Neural crest cell (in vitro differentiated cells): Measurements from ENCODE around the gene CHN2. TPM values are rescaled to one million over a fixed set of nuclear protein-coding genes. Genes with fewer than 3 reads are reported as not detected.

Experiments
- DNase-seq: peaks from one replicate; pipeline ENCODE4 v3.0.0; 2021; ENCODE audit warnings: low read depth, mixed read lengths, low spot score
- H3K27ac Mint-ChIP-seq: one replicate; pipeline ENCODE4 v1.8.0; 2021; ENCODE audit warnings: mild to moderate bottlenecking, mixed read lengths; ENCODE audit not compliant: unreplicated experiment
- H3K27me3 Mint-ChIP-seq: 2 replicates; pipeline ENCODE4 v1.8.0; 2021; ENCODE audit warnings: low read depth, mild to moderate bottlenecking, mixed read lengths
- H3K36me3 Mint-ChIP-seq: 2 replicates; pipeline ENCODE4 v1.8.0; 2021; ENCODE audit warnings: low read depth, mild to moderate bottlenecking, mixed read lengths
- H3K4me1 Mint-ChIP-seq: 2 replicates; pipeline ENCODE4 v1.8.0; 2021; ENCODE audit warnings: mixed read lengths
- H3K4me3 Mint-ChIP-seq: one replicate; pipeline ENCODE4 v1.8.0; 2021; ENCODE audit warnings: mild to moderate bottlenecking, mixed read lengths
- H3K9me3 Mint-ChIP-seq: 2 replicates; pipeline ENCODE4 v1.8.0; 2021; ENCODE audit warnings: mixed read lengths
- CTCF ChIP-seq: fragments of 200-600 bp; sonication (generic); conservative IDR thresholded peaks from 2 replicates; pipeline ENCODE4 v1.5.0; 2021; ENCODE audit warnings: antibody characterized with exemption, mild to moderate bottlenecking
- total RNA-seq: library from RNA; stranded (reverse); gene quantifications from 2 replicates; pipeline ENCODE4 v1.2.1, GENCODE V29; 2021

CHN2 gene
- total RNA-seq, 1 donor from 2014 or later: 15.4 TPM

- no peak overlapping the region for H3K27ac Mint-ChIP-seq
- TF ChIP-seq CTCF: no peak
- peaks cover 17% of the 10 kb centered on the region for H3K4me1 Mint-ChIP-seq
- no peaks in the 10 kb centered on the region for H3K27me3 Mint-ChIP-seq
- no peak for DNase-seq
- no peak overlapping the region for H3K4me3 Mint-ChIP-seq
- peaks cover 2% of the 10 kb centered on the region for H3K9me3 Mint-ChIP-seq
- H3K36me3 Mint-ChIP-seq: no peaks in the 10 kb centered on the region
Measured at GRCh38 chr7:29242265-29242664, 47.7 kb downstream of the CHN2 start.

GRCh38 chr7:29243910-29244655 is 49.5 kb downstream of the CHN2 start:
- no peak overlapping the region for H3K27ac Mint-ChIP-seq
- H3K4me1 Mint-ChIP-seq: peaks cover 19% of the 10 kb centered on the region
- H3K9me3 Mint-ChIP-seq: peaks cover 2% of the 10 kb centered on the region
- no peak for DNase-seq
- H3K4me3 Mint-ChIP-seq: no peak overlapping the region
- no peaks in the 10 kb centered on the region for H3K27me3 Mint-ChIP-seq
- no peaks in the 10 kb centered on the region for H3K36me3 Mint-ChIP-seq
- TF ChIP-seq CTCF: peak; percentile 20

GRCh38 chr7:29247224-29247962 is 52.8 kb downstream of the CHN2 start:
- Mint-ChIP-seq H3K4me1 (peaks cover 19% of the 10 kb centered on the region), H3K27ac (peak overlapping the region; percentile 20), H3K4me3 (no peak overlapping the region), H3K27me3 (no peaks in the 10 kb centered on the region), H3K36me3 (no peaks in the 10 kb centered on the region), H3K9me3 (no peaks in the 10 kb centered on the region)
- no peak for TF ChIP-seq CTCF
- DNase-seq: no peak

- H3K4me3 Mint-ChIP-seq: no peak overlapping the region
Measured at GRCh38 chr7:29247963-29248236, 53.3 kb downstream of the CHN2 start.

GRCh38 chr7:29248713-29249382 is 54.3 kb downstream of the CHN2 start:
- TF ChIP-seq CTCF: no peak
- H3K4me3 Mint-ChIP-seq: no peak overlapping the region
- no peaks in the 10 kb centered on the region for H3K36me3 Mint-ChIP-seq
- no peaks in the 10 kb centered on the region for H3K27me3 Mint-ChIP-seq
- H3K27ac Mint-ChIP-seq: no peak overlapping the region
- peaks cover 14% of the 10 kb centered on the region for H3K4me1 Mint-ChIP-seq
- no peaks in the 10 kb centered on the region for H3K9me3 Mint-ChIP-seq
- no peak for DNase-seq

More at GRCh38 chr7:29247963-29248236, 53.3 kb downstream of the CHN2 start:
- DNase-seq: no peak
- Mint-ChIP-seq H3K27ac (no peak overlapping the region), H3K4me1 (peaks cover 19% of the 10 kb centered on the region), H3K9me3 (no peaks in the 10 kb centered on the region), H3K36me3 (no peaks in the 10 kb centered on the region), H3K27me3 (no peaks in the 10 kb centered on the region)
- TF ChIP-seq CTCF: no peak
